Measurements from ENCODE around the gene SLC6A6. TPM values are rescaled to one million over a fixed set of nuclear protein-coding genes. Genes with fewer than 3 reads are reported as not detected.
A peak's percentile ranks its signal among the peaks of the same experiment; 100 is the strongest.

The SLC6A6 gene
- total and polyA plus RNA-seq, 8 donors = 14.0 to 134 (median 20.8) TPM

GRCh38 chr3:14431917-14432834 lies 29.8 kb downstream of the SLC6A6 start:
- Histone ChIP-seq H3K27me3 (no peaks in the 10 kb centered on the region), H3K27ac (peak overlapping the region; percentile 87 to 98), H3K4me1 (peaks cover 52 to 100% of the 10 kb centered on the region in 2 donors), H3K4me3 (peak overlapping the region in 1 of 2 donors; percentile 23), H3K36me3 (peaks cover 0 to 2% of the 10 kb centered on the region in 2 donors), H3K9me3 (no peaks in the 10 kb centered on the region)
- intact Hi-C loops (cut with DNase I) = no loop called here
- peak in 1 of 2 donors; percentile 14 for TF ChIP-seq CTCF (IDR thresholded peaks at IDR 0.05)
- DNase-seq (peak in 3 of 4 donors; percentile 81 to 98 (median 96)), ATAC-seq (peak; percentile 86)

- DNase-seq = peak in 1 of 4 donors; percentile 64
- TF ChIP-seq CTCF (IDR thresholded peaks at IDR 0.05) = no peak
- intact Hi-C loops (cut with DNase I) = no loop called here
- no peak for ATAC-seq
- Histone ChIP-seq H3K27me3 (no peaks in the 10 kb centered on the region), H3K4me3 (peak overlapping the region in 1 of 2 donors; percentile 23), H3K36me3 (no peaks in the 10 kb centered on the region), H3K27ac (peak overlapping the region; percentile 87 to 98), H3K4me1 (peaks cover 56 to 100% of the 10 kb centered on the region in 2 donors), H3K9me3 (no peaks in the 10 kb centered on the region)
Measured at GRCh38 chr3:14433106-14433505, 30.7 kb downstream of the SLC6A6 start.

GRCh38 chr3:14434126-14434497 lies 31.7 kb downstream of the SLC6A6 start:
- Histone ChIP-seq H3K27me3 (no peaks in the 10 kb centered on the region), H3K4me3 (peak overlapping the region in 1 of 2 donors; percentile 2), H3K36me3 (no peaks in the 10 kb centered on the region), H3K9me3 (no peaks in the 10 kb centered on the region), H3K4me1 (peaks cover 66 to 100% of the 10 kb centered on the region in 2 donors), H3K27ac (peak overlapping the region; percentile 63 to 98)
- no peak for TF ChIP-seq CTCF (IDR thresholded peaks at IDR 0.05)
- intact Hi-C loops (cut with DNase I) = no loop called here
- peak in 2 of 4 donors; percentile 73 to 85 for DNase-seq
- ATAC-seq = peak; percentile 8

- intact Hi-C loops (cut with DNase I) = no loop called here
- Histone ChIP-seq H3K27me3 (no peaks in the 10 kb centered on the region), H3K4me1 (peaks cover 71 to 100% of the 10 kb centered on the region in 2 donors), H3K36me3 (no peaks in the 10 kb centered on the region), H3K27ac (peak overlapping the region; percentile 63 to 98), H3K9me3 (no peaks in the 10 kb centered on the region), H3K4me3 (peak overlapping the region in 1 of 2 donors; percentile 2)
- TF ChIP-seq CTCF (IDR thresholded peaks at IDR 0.05) = no peak
- peak; percentile 25 for ATAC-seq
- peak in 2 of 4 donors; percentile 64 to 88 for DNase-seq
Measured at GRCh38 chr3:14434498-14435151, 32.2 kb downstream of the SLC6A6 start.
